ENCODE results near the gene NADSYN1. TPM values are rescaled to one million over a fixed set of nuclear protein-coding genes. Genes with fewer than 3 reads are reported as not detected.

The NADSYN1 gene
- total RNA-seq, 2 donors from 2014 or later, result 45.7 to 71.2 TPM

DNA sequence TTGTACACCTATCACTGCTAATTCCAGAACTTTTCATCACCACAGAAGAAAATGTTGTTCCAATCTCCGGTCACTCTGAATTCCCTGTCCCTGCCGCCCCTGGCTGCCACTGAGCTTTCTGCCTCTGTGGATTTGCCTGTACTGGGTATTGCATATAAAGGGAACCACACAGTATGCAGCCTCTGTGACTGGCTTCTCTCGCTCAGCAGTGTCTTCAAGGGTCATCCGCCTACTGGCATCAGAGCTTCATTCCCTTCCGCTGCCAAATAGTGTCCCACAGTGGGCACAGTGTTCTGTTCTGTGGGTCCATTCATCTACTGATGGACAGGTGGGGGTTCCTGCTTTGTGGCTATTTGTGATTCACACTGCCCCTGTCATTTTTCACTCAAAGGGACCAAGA is 10.1 kb upstream of the NADSYN1 start:
- Histone ChIP-seq H3K36me3 (replicated peaks in 1 of 2; ENCODE audit: insufficient read depth in 1 of 2, low read depth in 2 of 2) (peaks cover 4% of the 10 kb centered on the region in 2 donors), H3K4me1 (peaks cover 12% of the 10 kb centered on the region), H3K4me3 (no peak overlapping the region), H3K27me3 (no peaks in the 10 kb centered on the region), H3K27ac (no peak overlapping the region), H3K9me3 (no peaks in the 10 kb centered on the region)
- TF ChIP-seq, protein P1, sequence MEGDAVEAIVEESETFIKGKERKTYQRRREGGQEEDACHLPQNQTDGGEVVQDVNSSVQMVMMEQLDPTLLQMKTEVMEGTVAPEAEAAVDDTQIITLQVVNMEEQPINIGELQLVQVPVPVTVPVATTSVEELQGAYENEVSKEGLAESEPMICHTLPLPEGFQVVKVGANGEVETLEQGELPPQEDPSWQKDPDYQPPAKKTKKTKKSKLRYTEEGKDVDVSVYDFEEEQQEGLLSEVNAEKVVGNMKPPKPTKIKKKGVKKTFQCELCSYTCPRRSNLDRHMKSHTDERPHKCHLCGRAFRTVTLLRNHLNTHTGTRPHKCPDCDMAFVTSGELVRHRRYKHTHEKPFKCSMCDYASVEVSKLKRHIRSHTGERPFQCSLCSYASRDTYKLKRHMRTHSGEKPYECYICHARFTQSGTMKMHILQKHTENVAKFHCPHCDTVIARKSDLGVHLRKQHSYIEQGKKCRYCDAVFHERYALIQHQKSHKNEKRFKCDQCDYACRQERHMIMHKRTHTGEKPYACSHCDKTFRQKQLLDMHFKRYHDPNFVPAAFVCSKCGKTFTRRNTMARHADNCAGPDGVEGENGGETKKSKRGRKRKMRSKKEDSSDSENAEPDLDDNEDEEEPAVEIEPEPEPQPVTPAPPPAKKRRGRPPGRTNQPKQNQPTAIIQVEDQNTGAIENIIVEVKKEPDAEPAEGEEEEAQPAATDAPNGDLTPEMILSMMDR (IDR thresholded peaks at IDR 0.05), result no peak
- TF ChIP-seq POLR2A (IDR thresholded peaks at IDR 0.05), result no peak
- WGBS, 2 donors, result 95 to 97% methylated on average over 5 of the region's 5 CpGs
- intact Hi-C loops (cut with DNase I), result no loop called here
- ATAC-seq, result no peak
- DNase-seq, result no peak

DNA sequence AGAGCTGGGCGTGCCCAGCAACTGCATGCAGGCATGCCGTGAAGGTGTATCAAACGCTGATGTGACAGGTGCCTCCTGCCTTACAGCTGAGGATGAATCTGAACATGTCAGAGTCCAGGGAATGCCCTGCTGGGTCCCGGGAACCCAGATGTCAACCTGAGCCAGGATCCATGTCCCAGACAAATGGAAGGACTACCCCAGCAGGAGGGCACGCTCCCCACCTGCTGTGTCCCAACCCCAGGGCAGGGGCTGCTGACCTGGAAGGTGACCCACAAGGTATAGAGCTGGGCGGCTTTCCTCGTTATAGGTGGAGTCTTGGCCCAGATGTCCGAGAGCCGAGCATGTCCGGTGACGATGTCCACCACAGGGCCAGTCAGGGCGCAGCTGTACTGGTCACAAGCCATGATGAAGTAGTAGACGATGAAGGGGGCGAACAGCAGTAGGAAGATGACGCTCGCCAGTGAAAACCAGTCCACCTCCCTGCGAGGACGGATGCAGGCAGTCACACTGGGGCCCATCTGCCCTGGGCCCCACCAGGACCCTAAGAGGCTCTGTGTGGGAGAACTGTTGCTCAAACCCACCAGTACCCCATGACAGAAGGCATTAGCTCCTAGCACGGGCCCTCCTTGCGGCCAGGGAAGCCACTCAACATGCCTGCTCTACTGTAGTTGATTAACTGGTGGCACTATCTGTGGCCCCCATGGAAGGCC is 9.1 kb upstream of the NADSYN1 start:
- H3K36me3 ChIP-seq (replicated peaks in 1 of 2; ENCODE audit: insufficient read depth in 1 of 2, low read depth in 2 of 2), result peaks cover 4% of the 10 kb centered on the region in 2 donors
- no peaks in the 10 kb centered on the region for H3K9me3 ChIP-seq
- peaks cover 12% of the 10 kb centered on the region for H3K4me1 ChIP-seq
- no peak overlapping the region for H3K27ac ChIP-seq
- DNase-seq, result peak in 2 of 4 donors; percentile 4 to 6
- H3K27me3 ChIP-seq, result no peaks in the 10 kb centered on the region
- 91 to 99% methylated on average over 13 to 20 of the region's 20 CpGs for WGBS, 2 donors
- ATAC-seq, result no peak
- no peak overlapping the region for H3K4me3 ChIP-seq
- intact Hi-C loops (cut with DNase I), result no loop called here
- TF ChIP-seq, protein P1 (IDR thresholded peaks at IDR 0.05), result no peak
- TF ChIP-seq POLR2A (IDR thresholded peaks at IDR 0.05), result no peak

DNA sequence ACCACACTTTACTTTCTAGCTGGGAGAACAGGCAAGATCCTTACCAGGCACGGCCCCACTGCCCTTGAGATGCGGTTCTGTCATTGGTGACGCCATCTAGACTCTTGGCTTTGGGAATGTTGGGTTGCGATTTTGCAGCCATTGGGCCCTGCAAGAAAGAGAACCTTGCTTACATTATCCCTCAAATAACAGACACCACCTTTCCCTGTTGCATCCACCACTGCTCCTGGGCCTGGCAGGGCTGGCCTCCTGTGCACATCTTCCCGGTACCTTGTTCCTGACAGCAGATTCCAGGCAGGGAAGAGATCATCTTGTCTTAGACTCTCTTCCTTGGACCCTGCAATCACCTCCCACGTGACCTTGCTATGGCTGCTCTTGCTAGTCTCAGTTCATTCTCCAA is 8.2 kb upstream of the NADSYN1 start:
- intact Hi-C loops (cut with DNase I), result no loop called here
- Histone ChIP-seq H3K27me3 (no peaks in the 10 kb centered on the region), H3K27ac (no peak overlapping the region), H3K4me3 (no peak overlapping the region), H3K4me1 (peaks cover 18% of the 10 kb centered on the region), H3K36me3 (replicated peaks in 1 of 2; ENCODE audit: insufficient read depth in 1 of 2, low read depth in 2 of 2) (peaks cover 4% of the 10 kb centered on the region in 2 donors), H3K9me3 (no peaks in the 10 kb centered on the region)
- DNase-seq (peak in 1 of 4 donors; percentile 1), ATAC-seq (no peak)
- no peak for TF ChIP-seq POLR2A (IDR thresholded peaks at IDR 0.05)
- TF ChIP-seq, protein P1 (IDR thresholded peaks at IDR 0.05), result no peak
- 89% methylated on average over 6 of the region's 6 CpGs for WGBS, 2 donors

DNA sequence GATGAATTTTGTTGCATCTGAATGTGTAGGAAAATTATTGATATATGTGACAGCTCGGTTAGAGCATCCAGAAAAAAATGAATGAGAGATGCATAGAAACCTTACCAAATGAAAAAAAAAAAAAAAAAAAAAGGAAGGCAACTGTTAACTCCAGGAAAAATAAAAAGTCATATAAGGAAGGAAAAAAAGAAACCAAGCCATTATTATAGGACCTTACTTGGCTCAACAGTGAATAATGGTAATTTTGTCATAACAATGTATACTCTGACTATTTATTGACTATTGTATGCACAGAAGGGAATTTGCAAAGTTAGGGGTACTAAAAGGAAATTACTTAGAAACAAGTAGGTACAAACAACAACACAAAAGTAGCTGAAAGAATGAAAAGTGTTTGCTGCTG is 6.9 kb upstream of the NADSYN1 start:
- H3K4me3 ChIP-seq, result no peak overlapping the region
- DNase-seq, result no peak
- ATAC-seq, result no peak
- no peak overlapping the region for H3K27ac ChIP-seq
- peaks cover 30% of the 10 kb centered on the region for H3K4me1 ChIP-seq
- H3K27me3 ChIP-seq, result no peaks in the 10 kb centered on the region
- 83 to 97% methylated on average over 1 of the region's 1 CpG for WGBS, 2 donors
- peaks cover 0 to 4% of the 10 kb centered on the region in 2 donors for H3K36me3 ChIP-seq (replicated peaks in 1 of 2; ENCODE audit: insufficient read depth in 1 of 2, low read depth in 2 of 2)
- intact Hi-C loops (cut with DNase I), result no loop called here
- no peaks in the 10 kb centered on the region for H3K9me3 ChIP-seq
- TF ChIP-seq POLR2A (IDR thresholded peaks at IDR 0.05), result no peak
- TF ChIP-seq, protein P1 (IDR thresholded peaks at IDR 0.05), result no peak

Measured in body of pancreas (tissue), 4 donors.